NCI-H510A treated with DMSO at 0.1 percent for 48 hours (cell line): ENCODE measurements around the gene TIGD3.

Source experiments
- DNase-seq: peaks from one replicate; lab custom pipeline; 2025; lab: John Stamatoyannopoulos, UW

The TIGD3 gene

GRCh38 chr11:65390099-65390941, 35.8 kb downstream of the TIGD3 start:
- DNase-seq = no peak

DNA sequence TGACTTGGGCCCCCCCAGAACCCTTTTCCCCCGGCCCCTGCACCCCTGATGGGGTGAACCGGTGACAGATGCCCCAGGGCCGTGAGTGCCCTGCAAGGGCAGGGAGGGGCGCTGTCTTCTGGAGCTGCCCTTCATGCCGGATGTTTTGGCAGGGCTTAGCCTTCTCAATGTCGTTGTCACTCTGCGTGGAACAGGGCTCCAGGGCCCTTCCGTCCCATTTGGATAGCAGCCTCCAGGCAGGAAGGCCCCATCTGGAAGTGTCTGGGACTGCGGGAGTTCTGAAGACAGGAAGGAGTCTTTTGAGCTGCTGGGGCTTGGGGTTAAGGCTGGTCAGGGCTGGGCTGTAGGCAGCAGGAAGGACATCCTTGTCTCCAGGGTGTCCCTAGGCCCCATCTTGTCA, 36.4 kb downstream of the TIGD3 start:
- DNase-seq = no peak

DNA sequence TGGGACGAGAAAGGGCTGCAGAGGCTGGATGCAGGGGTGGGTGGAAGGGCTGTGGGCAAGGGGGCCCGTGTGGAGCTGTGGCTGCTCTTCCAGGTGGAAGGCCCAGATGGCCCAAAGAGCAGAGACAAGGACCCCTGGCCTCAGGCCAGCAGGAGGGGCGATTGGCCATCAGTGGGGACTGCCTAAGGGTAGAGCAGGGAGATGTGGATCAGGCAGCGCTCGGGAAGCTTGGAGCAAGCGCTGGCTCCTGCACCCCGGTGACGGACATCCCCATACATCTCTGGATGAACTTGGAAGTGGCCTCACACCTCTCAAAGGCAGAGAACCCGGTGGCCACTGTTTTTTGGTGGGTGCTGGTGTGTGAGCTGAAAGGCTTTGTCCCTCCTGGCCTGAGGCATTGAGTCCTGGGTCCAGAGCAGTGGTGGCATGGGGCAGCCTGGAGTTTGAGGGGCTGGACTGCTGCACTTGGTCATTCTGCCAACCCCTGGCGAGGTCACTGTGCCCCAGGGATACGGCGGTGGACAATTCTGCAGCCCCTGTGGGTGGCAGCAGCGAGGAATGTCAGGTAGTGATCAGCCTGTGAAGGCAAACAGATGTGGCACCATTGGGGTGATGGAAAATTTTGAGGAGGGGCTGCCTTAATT, 37.8 kb downstream of the TIGD3 start:
- no peak for DNase-seq

DNA sequence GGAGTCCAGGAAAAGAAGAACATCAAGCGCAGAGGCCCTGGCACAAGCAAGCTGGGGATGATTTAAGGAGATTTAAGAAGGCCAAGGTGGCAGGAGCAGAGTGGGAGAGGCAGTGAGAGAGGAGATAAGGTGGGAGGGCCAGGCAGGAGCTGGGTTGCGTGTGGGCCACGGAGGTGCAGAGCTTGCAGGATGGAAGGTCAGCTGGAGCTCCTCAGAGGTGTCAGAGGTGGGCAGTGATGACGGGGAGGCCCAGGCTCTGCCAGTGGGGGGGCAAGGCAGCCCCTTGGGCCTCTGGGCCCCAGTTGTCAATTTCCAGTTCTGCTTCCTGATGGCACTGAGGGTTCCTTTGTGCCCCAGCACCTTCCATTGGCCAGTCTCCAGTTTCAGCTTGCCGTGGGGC, 38.3 kb downstream of the TIGD3 start:
- DNase-seq = no peak

GRCh38 chr11:65393513-65394079, 39.0 kb downstream of the TIGD3 start:
- no peak for DNase-seq

DNA sequence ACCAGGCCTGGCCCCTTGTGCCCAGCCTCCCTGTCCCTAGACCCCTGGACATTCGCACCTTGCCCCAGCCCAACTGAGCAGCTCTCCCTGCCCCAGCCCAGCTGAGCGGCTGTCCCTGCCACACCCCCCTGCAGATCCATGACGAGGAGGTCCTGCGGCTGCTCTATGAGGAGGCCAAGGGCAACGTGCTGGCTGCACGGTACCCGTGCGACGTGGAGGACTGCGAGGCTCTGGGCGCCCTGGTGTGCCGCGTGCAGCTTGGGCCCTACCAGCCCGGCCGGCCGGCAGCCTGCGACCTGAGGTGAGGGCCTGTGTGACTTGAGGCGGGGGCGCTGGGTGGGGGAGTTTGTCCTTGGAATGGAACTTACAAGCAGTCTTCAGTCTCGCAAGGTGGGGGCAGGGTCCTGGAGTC, 39.6 kb downstream of the TIGD3 start:
- no peak for DNase-seq

DNA sequence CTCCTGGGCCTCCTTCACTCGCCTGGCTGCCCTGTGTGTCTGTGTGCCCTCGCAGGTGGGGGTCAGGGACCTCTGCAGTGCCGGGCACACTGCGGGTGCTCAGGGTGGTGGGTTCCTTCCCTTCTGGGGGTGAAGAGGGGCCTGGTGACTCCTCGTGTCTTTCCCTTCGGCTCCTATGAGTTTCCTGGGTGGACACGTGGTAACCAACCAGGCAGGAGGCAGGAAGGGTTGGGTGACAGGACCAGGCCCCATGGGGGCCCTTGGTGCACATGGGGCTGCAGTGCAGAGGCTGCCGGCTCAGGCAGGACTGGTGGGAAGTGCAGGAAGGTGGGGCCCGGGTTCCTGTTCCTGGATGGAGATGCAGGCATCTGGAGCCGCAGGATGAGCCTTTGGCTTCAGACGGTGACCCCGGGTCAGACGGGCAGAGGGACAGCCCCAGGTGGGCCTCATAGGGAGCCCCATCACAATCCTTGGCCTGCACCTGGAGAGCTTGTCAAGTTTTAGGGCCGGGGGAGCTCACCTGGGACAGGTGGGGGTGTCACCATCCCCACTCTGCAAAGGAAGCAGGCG, 41.5 kb downstream of the TIGD3 start:
- no peak for DNase-seq

DNA sequence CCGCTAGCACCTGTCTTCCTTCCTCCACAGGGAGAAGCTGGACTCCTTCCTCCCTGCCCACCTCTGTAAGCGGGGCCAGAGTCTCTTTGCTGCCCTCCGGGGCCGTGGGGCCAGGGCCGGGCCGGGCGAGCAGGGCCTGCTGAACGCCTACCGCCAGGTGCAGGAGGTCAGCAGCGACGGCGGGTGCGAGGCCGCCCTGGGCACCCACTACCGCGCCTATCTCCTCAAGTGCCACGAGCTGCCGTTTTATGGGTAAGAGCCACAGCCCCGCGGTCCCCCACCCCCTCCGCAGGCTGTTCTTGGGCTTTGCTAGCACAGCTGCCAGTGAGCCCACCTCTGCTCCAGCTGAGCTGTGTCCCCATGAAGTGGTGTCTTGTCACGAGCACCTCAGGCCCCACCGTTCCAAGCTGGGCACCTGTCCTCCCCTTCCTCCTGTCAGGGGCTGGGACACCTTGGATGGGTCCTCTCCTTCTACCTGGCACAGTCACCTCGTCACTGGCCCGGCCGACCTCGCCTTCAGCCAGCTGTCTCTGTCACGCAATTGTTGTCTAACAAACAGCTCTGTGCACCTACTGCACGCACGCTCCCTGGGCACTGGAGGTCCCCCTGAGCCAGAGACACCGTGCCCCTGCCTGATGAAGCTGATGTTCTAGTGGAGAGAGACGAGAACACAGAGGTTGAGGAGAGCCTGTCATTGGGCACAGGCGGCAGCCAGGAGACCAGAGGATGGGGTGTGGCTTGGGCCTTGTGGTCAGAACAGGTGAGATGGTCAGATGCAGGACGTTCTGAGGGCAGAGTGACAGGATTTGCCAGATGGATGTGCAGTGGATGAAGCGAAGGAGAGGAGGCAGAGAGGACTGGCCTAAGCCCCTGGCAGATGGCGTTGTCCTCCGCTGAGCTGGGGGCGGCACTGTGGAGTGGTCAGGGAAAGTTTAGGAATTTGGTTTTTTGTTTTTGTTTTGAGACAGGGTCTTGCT, 42.5 kb downstream of the TIGD3 start:
- DNase-seq = no peak

GRCh38 chr11:65398362-65398910, 43.9 kb downstream of the TIGD3 start:
- DNase-seq = no peak

GRCh38 chr11:65399249-65399648, 44.7 kb downstream of the TIGD3 start:
- DNase-seq = no peak

- no peak for DNase-seq
Measured at GRCh38 chr11:65399845-65400244, 45.3 kb downstream of the TIGD3 start.

GRCh38 chr11:65400307-65401072, 45.9 kb downstream of the TIGD3 start:
- DNase-seq = no peak

DNA sequence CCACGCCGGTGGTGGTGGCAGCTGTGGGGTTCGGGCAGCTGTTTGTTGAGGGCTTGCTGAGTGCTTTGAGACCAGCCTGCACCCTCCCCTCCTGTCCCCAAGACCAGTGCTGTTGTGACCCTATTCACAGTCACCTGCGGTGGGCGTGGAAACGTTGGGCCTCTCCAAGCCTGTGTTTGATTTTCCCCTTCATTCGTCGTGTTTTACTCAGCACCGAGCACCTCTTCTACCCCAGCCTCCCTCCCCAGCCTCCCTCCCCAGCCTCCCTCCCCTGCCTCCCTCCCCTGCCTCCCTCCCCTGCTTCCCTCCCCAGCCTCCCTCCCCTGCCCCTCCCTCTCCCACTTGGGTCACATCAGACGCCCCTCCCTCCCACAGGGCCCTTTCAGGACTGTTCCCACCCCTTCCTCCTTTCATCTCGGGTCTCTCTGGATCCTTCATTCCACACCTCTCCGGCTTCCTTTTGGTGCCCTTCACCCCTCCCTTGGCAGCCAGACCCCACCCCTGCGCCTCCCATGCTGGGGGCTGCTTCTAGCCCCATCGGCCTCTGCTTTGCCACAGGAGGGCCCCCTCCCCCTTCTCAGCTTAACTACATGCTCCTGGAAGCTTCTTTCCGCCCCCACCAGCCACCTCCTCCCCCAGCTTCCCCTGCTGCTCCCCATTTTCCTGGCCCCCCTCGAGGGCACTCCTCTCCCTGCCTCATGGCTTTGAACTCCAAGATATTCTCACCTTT, 46.7 kb downstream of the TIGD3 start:
- no peak for DNase-seq

DNA sequence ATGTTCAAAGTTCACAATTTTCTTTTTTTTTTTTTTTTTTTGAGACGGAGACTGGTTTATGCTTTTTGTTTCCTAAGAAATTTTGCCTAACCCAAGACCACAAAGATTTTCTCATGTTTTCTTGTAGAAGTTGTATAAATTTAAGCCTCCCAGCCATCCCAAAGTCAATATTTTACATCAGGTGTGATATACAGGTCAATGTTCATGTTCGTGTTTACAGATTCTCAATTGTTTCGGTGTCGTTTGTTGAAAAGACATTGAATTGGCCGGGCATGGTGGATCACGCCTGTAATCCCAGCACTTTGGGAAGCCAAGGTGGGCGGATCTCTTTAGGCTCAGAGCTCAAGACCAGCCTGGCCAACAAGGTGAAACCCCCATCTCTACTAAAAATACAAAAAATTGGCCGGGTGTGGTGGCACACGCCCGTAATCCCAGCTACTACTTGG, 47.3 kb downstream of the TIGD3 start:
- no peak for DNase-seq

DNA sequence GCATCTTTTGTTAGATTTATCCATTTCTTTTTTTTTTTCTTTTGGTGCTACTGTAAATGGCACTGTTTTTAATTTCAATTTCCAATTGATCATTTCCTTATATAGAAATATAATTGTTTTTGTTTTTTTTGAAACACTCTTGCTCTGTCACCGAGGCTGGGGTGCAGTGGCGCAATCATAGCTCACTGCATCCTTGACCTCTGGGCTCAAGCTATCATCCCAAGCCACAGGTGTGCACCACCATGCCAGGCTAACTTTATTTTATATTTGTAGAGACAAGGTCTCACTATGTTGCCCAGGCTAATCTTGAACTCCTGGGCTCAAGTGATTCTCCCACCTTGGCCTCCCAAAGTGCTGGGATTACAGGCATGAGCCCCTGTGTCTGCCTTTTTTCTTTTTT, 48.2 kb downstream of the TIGD3 start:
- DNase-seq = no peak

- no peak for DNase-seq
Measured at GRCh38 chr11:65403607-65404121, 49.1 kb downstream of the TIGD3 start.

- no peak for DNase-seq
Measured at GRCh38 chr11:65404210-65404609, 49.7 kb downstream of the TIGD3 start.

DNA sequence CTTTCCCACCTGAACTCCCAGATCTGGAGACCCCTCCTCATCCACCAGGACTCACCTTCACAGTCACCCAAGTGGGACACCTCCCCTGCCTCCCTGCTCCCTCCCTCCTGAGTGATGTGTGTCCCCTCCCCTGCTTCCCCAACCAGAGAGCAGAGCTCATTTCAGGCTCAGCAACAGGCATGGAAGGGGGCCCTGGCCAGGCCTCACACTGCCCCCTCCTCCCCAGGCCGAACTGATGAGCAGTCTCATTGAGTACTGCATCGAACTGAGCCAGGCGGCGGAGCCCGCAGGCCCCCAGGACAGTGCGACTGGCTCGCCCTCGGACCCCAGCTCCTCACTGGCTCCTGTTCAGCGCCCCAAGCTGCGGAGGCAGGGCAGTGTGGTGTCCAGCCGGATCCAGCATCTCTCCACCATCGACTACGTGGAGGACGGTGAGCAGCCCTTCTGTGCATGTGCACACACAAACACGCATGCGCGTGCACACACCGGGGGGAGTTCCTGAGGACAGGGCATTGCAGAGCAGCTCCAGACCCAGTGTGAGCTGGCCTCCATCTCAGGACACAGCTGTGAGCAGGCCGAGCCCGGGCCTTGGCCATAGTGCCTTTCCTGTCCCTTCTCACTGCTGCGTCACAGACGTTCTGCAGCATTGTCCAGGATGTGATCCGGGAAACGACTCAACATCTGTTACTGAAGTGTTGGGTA, 50.2 kb downstream of the TIGD3 start:
- DNase-seq = no peak
